ENCODE data around the gene PIAS1. TPM values are rescaled to one million over a fixed set of nuclear protein-coding genes. Genes with fewer than 3 reads are reported as not detected.

PIAS1 gene
- total RNA-seq, 1 experiment from 2014 or later, result 29.7 TPM

DNA sequence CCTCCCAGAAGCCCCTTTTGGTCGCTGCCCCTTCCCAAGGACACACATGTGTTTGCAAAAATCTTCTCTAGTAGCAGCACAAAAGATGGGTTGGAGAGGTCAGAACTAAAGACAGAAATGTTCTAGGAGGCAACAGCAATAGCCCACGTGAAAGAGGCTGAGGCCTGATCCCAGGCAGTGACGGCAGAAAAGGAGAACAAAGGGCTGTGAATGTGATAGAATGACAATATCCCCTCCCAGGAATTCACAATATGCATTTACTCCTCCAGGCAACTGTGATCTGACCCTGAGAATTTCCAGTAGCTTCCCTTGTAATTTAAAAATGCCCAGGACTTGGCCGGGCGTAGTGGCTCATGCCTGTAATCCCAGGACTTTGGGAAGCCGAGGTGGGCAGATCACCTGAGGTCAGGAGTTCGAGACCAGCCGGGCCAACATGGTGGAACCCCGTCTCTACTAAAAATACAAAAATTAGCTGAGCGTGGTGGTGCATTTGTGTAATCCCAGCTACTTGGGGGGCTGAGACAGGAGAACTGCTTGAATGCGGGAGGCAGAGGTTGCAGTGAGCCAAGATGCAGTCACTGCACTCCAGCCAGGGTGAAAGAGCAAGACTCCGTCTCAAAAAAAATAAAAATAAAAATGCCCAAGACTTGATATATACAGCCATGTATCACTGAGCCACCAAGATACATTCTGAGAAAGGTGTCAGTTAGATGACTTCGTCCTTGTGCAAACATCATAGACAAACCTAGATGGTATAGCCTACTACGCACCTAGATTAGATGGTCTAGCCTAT lies 43.6 kb upstream of the PIAS1 start:
- H3K4me3 Mint-ChIP-seq, result no peak overlapping the region
- peak overlapping the region; percentile 46; the same call in 1 of the 2 replicates for H3K27ac Mint-ChIP-seq
- peaks cover 30% of the 10 kb centered on the region for H3K36me3 Mint-ChIP-seq
- ATAC-seq (peak; percentile 88), DNase-seq (ENCODE audit: low spot score) (no peak)
- peaks cover 28% of the 10 kb centered on the region for H3K4me1 Mint-ChIP-seq
- TF ChIP-seq USF1 (CRISPR knock-in tag; IDR thresholded peaks at IDR 0.05) (no peak), ETV6 (CRISPR knock-in tag; IDR thresholded peaks at IDR 0.05) (no peak), FOXJ3 (CRISPR knock-in tag; IDR thresholded peaks at IDR 0.05; ENCODE audit: borderline replicate concordance) (no peak), ZNF532 (CRISPR knock-in tag; IDR thresholded peaks at IDR 0.05; ENCODE audit: borderline replicate concordance) (no peak), AR (CRISPR knock-in tag; IDR thresholded peaks at IDR 0.05) (no peak), RELA (CRISPR knock-in tag; IDR thresholded peaks at IDR 0.05; ENCODE audit: borderline replicate concordance) (no peak), GRHL2 (CRISPR knock-in tag; IDR thresholded peaks at IDR 0.05; ENCODE audit: insufficient replicate concordance, severe bottlenecking) (no peak), FOXP4 (CRISPR knock-in tag; IDR thresholded peaks at IDR 0.05) (no peak), ATF1 (CRISPR knock-in tag; IDR thresholded peaks at IDR 0.05) (no peak), OVOL2 (CRISPR knock-in tag; IDR thresholded peaks at IDR 0.05; ENCODE audit: borderline replicate concordance) (no peak), SOX15 (CRISPR knock-in tag; IDR thresholded peaks at IDR 0.05) (no peak), NFE2L1 (CRISPR knock-in tag; IDR thresholded peaks at IDR 0.05) (no peak)
- TF ChIP-seq, protein P1, sequence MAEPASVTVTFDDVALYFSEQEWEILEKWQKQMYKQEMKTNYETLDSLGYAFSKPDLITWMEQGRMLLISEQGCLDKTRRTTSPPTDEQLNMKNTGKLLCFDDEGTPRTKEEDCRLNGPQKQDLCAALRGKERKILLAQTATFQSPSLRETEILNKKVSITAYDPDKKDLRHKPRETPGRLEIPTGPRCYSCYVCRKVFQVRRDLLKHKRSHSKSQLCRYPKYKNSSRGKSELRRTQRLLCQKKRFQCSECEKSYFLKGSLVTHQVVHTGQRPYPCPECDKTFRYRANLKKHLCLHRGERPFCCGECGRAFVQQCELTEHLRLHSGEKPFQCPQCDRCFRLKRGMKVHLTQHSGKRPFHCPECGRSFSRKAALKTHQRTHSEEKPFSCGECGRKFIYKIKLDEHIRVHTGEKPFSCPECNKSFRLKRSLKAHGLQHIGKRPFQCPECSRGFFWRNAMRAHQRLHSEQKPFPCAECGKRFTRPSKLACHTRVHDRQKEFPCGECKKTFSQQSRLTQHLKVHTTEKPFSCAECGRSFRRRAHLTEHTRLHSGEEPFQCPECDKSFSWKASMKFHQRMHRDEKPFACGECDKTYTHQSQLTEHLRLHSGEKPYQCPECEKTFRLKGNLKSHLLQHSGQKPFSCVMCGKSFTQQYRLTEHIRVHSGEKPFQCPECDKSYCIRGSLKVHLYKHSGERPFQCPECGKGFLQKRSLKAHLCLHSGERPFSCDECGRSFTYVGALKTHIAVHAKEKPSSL (CRISPR knock-in tag; conservative IDR thresholded peaks at IDR 0.05), result no peak
- ChIA-PET POLR2A (no interaction called here), CTCF (no interaction called here)
- H3K9me3 Mint-ChIP-seq, result peaks cover 38% of the 10 kb centered on the region
- H3K27me3 Mint-ChIP-seq (ENCODE audit: low read depth), result no peaks in the 10 kb centered on the region; the same call in 1 of the 2 replicates

All from WTC11 (cell line).